ENCODE data around the gene PIH1D1.

- TF ChIP-seq POLR2A (IDR thresholded peaks at IDR 0.05; ENCODE audit: low read depth, low read length) (no peak), POLR2AphosphoS5 (IDR thresholded peaks at IDR 0.05; ENCODE audit: low read depth, low read length) (no peak)
Observed at GRCh38 chr19:49461656-49462055, 10.0 kb upstream of the PIH1D1 start.
